NAMALWA (cell line): ENCODE results near the gene MICOS13.

Experiments
- DNase-seq: peaks from one replicate; pipeline ENCODE4 v3.0.0-alpha.2; 2015; ENCODE audit warnings: low spot score

MICOS13 gene

GRCh38 chr19:5687360-5688198 is 7.3 kb upstream of the MICOS13 start:
- no peak for DNase-seq

GRCh38 chr19:5686647-5687359 is 6.5 kb upstream of the MICOS13 start:
- peak; percentile 97 for DNase-seq

GRCh38 chr19:5686326-5686646 is 6.0 kb upstream of the MICOS13 start:
- no peak for DNase-seq

GRCh38 chr19:5684694-5685430 is 4.5 kb upstream of the MICOS13 start:
- DNase-seq, result no peak

GRCh38 chr19:5683177-5683886 is 3.0 kb upstream of the MICOS13 start:
- DNase-seq, result no peak

GRCh38 chr19:5682107-5682482 is 1.8 kb upstream of the MICOS13 start:
- no peak for DNase-seq

- no peak for DNase-seq
These were observed 1.2 kb upstream of the MICOS13 start for GRCh38 chr19:5681391-5682106.

- no peak for DNase-seq
These were observed 256 bp downstream of the MICOS13 start for GRCh38 chr19:5680084-5680436.

GRCh38 chr19:5679289-5680083 is 830 bp downstream of the MICOS13 start:
- DNase-seq, result peak; percentile 41

GRCh38 chr19:5678071-5678718 is 2.1 kb downstream of the MICOS13 start:
- no peak for DNase-seq

- no peak for DNase-seq
These were observed 2.7 kb downstream of the MICOS13 start for GRCh38 chr19:5677580-5677979.

GRCh38 chr19:5677136-5677535 is 3.2 kb downstream of the MICOS13 start:
- DNase-seq, result no peak

- no peak for DNase-seq
These were observed 3.6 kb downstream of the MICOS13 start for GRCh38 chr19:5676772-5677105.

GRCh38 chr19:5676105-5676771 is 4.1 kb downstream of the MICOS13 start:
- no peak for DNase-seq

- no peak for DNase-seq
These were observed 5.6 kb downstream of the MICOS13 start for GRCh38 chr19:5674714-5675113.

- no peak for DNase-seq
These were observed 6.6 kb downstream of the MICOS13 start for GRCh38 chr19:5673752-5674151.

- DNase-seq, result no peak
These were observed 7.4 kb downstream of the MICOS13 start for GRCh38 chr19:5672708-5673459.

- no peak for DNase-seq
These were observed 8.7 kb downstream of the MICOS13 start for GRCh38 chr19:5671600-5671999.

- no peak for DNase-seq
These were observed 11.1 kb downstream of the MICOS13 start for GRCh38 chr19:5669212-5669611.
